ENCODE measurements around the gene SPHK2.

- TF ChIP-seq CTCF (IDR thresholded peaks at IDR 0.05) (no peak), POLR2A (IDR thresholded peaks at IDR 0.05) (no peak)
Measured at GRCh38 chr19:48603001-48603400, 16.3 kb upstream of the SPHK2 start.
